Caco-2 (cell line): ENCODE data around the gene CPEB4. TPM values are rescaled to one million over a fixed set of nuclear protein-coding genes. Genes with fewer than 3 reads are reported as not detected.

Source experiments
- BruUV-seq: library from RNA; stranded (reverse); fragments of 400-500 nt; replicated peaks from 2 replicates; lab custom pipeline; 2021; lab: Mats Ljungman, UMichigan
- CTCF ChIA-PET: fragments of 300-600 bp; sonication (Branson Sonifier 250); formaldehyde crosslinking; loops from one replicate; lab custom pipeline; 2022; ENCODE audit warnings: antibody characterized with exemption; lab: Charles Lee
- POLR2A ChIA-PET: fragments of 300-600 bp; sonication (Branson Sonifier 250); formaldehyde crosslinking; loops from one replicate; lab custom pipeline; 2022; ENCODE audit warnings: antibody characterized with exemption; lab: Charles Lee
- DNase-seq, 2 experiments: peaks; one replicate each; pipeline versions ENCODE4 v3.0.0 to v3.0.0-alpha.2; 2020 to 2022
- H3K27me3 ChIP-seq: replicated peaks from 2 replicates; pipeline ENCODE4 v1.6.0; 2011; ENCODE audit warnings: low read length; ENCODE audit not compliant: control insufficient read depth, insufficient read depth
- H3K36me3 ChIP-seq: 2 replicates; pipeline ENCODE4 v1.5.1; 2011; ENCODE audit warnings: low read length; ENCODE audit not compliant: control insufficient read depth, insufficient read depth
- H3K4me1 ChIP-seq: fragments of 250-450 bp; sonication (Bioruptor Pico); 2 replicates; pipeline ENCODE4 v1.5.1; 2020; ENCODE audit warnings: mild to moderate bottlenecking
- H3K4me3 ChIP-seq: 2 replicates; pipeline ENCODE4 v1.5.1; 2011; ENCODE audit warnings: low read depth, mild to moderate bottlenecking, control low read depth, low read length
- H3K9me3 ChIP-seq: fragments of 250-450 bp; sonication (Bioruptor Pico); 2 replicates; pipeline ENCODE4 v1.5.1; 2020; ENCODE audit warnings: mild to moderate bottlenecking, moderate library complexity
- H3K27ac Mint-ChIP-seq: one replicate; pipeline ENCODE4 v1.8.0; 2022; ENCODE audit warnings: mixed read lengths; ENCODE audit not compliant: unreplicated experiment
- H3K27me3 Mint-ChIP-seq: one replicate; pipeline ENCODE4 v1.8.0; 2022; ENCODE audit warnings: mixed read lengths; ENCODE audit not compliant: insufficient read depth, unreplicated experiment
- H3K36me3 Mint-ChIP-seq: one replicate; pipeline ENCODE4 v1.8.0; 2022; ENCODE audit warnings: mild to moderate bottlenecking, mixed read lengths; ENCODE audit not compliant: insufficient read depth, unreplicated experiment
- H3K4me1 Mint-ChIP-seq: one replicate; pipeline ENCODE4 v1.8.0; 2022; ENCODE audit warnings: low read depth, mixed read lengths; ENCODE audit not compliant: unreplicated experiment
- H3K4me3 Mint-ChIP-seq: one replicate; pipeline ENCODE4 v1.8.0; 2022; ENCODE audit warnings: mild to moderate bottlenecking, moderate library complexity, mixed read lengths; ENCODE audit not compliant: unreplicated experiment
- H3K9me3 Mint-ChIP-seq: one replicate; pipeline ENCODE4 v1.8.0; 2022; ENCODE audit warnings: mixed read lengths; ENCODE audit not compliant: unreplicated experiment
- CTCF ChIP-seq, 2 experiments: fragments of 200-600 bp in 1 of 2; IDR thresholded peaks; 1 replicate in 1 of 2; 2 replicates in 1 of 2; pipeline versions ENCODE4 v1.5.1 to v1.8.0; 2011 to 2022; ENCODE audit warnings: antibody characterized with exemption in 1 of 2, control low read depth in 1 of 2, inconsistent platforms in 1 of 2, low read depth in 1 of 2, low read length in 1 of 2, mild to moderate bottlenecking in 1 of 2, moderate library complexity in 1 of 2; ENCODE audit not compliant: insufficient read depth in 1 of 2, severe bottlenecking in 1 of 2, unreplicated experiment in 1 of 2
- intact Hi-C: fragments of 100-400 bp; cut with micrococcal nuclease; formaldehyde crosslinking; loops from one replicate; pipeline ENCODE4 v1.10.0; 2022; ENCODE audit not compliant: unreplicated experiment
- total RNA-seq: library from RNA; stranded (reverse); gene quantifications from 2 replicates; pipeline ENCODE4 v1.2.3, GENCODE V29; 2022

CPEB4 gene
- total RNA-seq, 1 experiment from 2014 or later, result 25.1 TPM

DNA sequence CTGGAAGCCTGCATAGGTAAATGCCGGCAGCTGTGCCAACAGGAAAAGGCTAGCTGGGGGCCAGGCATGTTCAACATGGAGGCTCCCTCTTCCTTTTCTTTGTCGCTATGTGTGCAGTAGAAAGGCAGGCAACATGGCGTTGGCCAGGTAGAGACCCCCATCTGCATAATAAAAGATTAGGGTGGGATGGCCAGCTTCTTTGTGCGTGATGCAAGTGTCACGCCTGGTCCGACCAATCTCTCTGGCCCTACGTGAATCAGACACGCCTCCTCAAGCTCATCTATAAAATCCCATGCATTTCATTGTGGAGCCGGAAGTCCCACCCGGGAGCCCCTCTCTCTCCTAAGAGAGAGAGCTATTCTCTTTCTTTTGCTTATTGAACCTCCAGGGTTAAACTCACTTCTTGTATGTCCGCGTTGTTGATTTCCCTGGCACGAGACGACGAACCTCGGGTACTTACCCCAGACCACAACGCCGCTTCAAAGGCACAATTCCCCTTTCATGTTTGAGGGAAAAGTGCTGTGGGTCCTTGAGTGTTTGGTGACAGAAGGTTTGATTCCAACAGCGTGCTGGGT lies 75.8 kb downstream of the CPEB4 start:
- intact Hi-C loops, result no loop called here
- peak overlapping the region; percentile 42 for H3K4me3 Mint-ChIP-seq
- POLR2A ChIA-PET, result no interaction called here
- peaks cover 10% of the 10 kb centered on the region for H3K4me1 ChIP-seq
- H3K36me3 Mint-ChIP-seq, result no peaks in the 10 kb centered on the region
- no peak overlapping the region for H3K4me3 ChIP-seq
- BruUV-seq, result no TSS peak
- no peak for TF ChIP-seq CTCF (IDR thresholded peaks at IDR 0.05; ENCODE audit: insufficient read depth in 1 of 2, low read depth in 1 of 2, low read length in 1 of 2, severe bottlenecking in 1 of 2, unreplicated experiment in 1 of 2)
- CTCF ChIA-PET, result interaction anchor here (1.1 kb wide), 1 partner anchor 45 kb away, joined by 3 read pairs; no protein-coding TSS in a partner anchor
- H3K27me3 Mint-ChIP-seq, result no peaks in the 10 kb centered on the region
- peaks cover 7% of the 10 kb centered on the region for H3K4me1 Mint-ChIP-seq
- no peak overlapping the region for H3K27ac Mint-ChIP-seq
- peak in 1 of 2 experiments; percentile 50 for DNase-seq
- H3K9me3 ChIP-seq, result no peaks in the 10 kb centered on the region
- no peaks in the 10 kb centered on the region for H3K9me3 Mint-ChIP-seq
- H3K27me3 ChIP-seq, result no peaks in the 10 kb centered on the region
- H3K36me3 ChIP-seq, result no peaks in the 10 kb centered on the region

DNA sequence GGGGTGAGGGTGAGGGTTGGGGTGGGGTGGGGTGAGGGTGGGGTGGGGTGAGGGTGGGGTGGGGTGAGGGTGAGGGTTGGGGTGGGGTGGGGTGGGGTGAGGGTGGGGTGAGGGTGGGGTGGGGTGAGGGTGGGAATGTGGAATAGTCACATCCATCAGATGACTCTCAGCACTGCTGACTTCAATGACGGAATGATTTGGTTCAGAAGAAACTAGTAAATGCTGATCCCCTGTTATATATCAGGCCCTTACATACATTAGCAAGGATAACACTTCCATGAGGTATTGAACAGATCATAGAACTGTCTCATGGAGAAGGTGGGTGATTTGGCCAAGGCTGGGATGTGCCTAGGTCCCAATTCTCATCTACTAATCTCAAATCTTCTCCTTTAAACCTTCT lies 76.4 kb downstream of the CPEB4 start:
- no peaks in the 10 kb centered on the region for H3K27me3 Mint-ChIP-seq
- DNase-seq, result no peak
- Histone ChIP-seq H3K27me3 (no peaks in the 10 kb centered on the region), H3K4me1 (peaks cover 15% of the 10 kb centered on the region), H3K4me3 (no peak overlapping the region), H3K9me3 (no peaks in the 10 kb centered on the region), H3K36me3 (no peaks in the 10 kb centered on the region)
- H3K9me3 Mint-ChIP-seq, result no peaks in the 10 kb centered on the region
- H3K4me3 Mint-ChIP-seq, result no peak overlapping the region
- BruUV-seq, result no TSS peak
- H3K27ac Mint-ChIP-seq, result no peak overlapping the region
- TF ChIP-seq CTCF (IDR thresholded peaks at IDR 0.05; ENCODE audit: insufficient read depth in 1 of 2, low read depth in 1 of 2, low read length in 1 of 2, severe bottlenecking in 1 of 2, unreplicated experiment in 1 of 2), result no peak
- intact Hi-C loops, result no loop called here
- CTCF ChIA-PET, result no interaction called here
- POLR2A ChIA-PET, result no interaction called here
- peaks cover 13% of the 10 kb centered on the region for H3K4me1 Mint-ChIP-seq
- H3K36me3 Mint-ChIP-seq, result no peaks in the 10 kb centered on the region

DNA sequence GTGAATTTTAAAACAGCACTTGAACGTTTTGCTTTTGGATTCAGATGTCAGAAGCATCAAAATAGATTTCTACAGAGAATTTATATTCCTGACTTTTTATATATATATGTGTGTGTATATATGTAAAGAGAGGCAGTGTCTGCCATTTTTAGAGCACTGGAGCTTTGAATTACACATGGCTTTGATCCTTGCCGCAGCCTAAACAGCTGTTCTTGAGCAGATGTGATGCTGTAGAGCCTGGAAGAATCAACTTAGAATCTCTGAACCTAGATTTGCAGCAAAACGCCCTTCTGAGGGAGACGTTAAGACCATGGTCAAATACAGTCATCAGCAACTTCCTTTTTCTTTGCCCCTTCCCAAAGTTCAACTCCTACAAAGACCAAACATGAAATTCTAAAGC lies 79.1 kb downstream of the CPEB4 start:
- Mint-ChIP-seq H3K27me3 (no peaks in the 10 kb centered on the region), H3K27ac (peak overlapping the region; percentile 46), H3K36me3 (peaks cover 4% of the 10 kb centered on the region), H3K4me3 (no peak overlapping the region), H3K9me3 (no peaks in the 10 kb centered on the region), H3K4me1 (peaks cover 35% of the 10 kb centered on the region)
- no TSS peak for BruUV-seq
- DNase-seq, result no peak
- Histone ChIP-seq H3K27me3 (no peaks in the 10 kb centered on the region), H3K9me3 (no peaks in the 10 kb centered on the region), H3K4me1 (peaks cover 38% of the 10 kb centered on the region), H3K4me3 (no peak overlapping the region), H3K36me3 (no peaks in the 10 kb centered on the region)
- intact Hi-C loops, result loop anchor here (5.0 kb wide), 1 partner anchor 35 kb away; no protein-coding TSS in a partner anchor
- ChIA-PET CTCF (no interaction called here), POLR2A (interaction anchor here (1.2 kb wide), 1 partner anchor 79 kb away, joined by 3 read pairs; the partner anchor contains the start of gene CPEB4)
- no peak for TF ChIP-seq CTCF (IDR thresholded peaks at IDR 0.05; ENCODE audit: insufficient read depth in 1 of 2, low read depth in 1 of 2, low read length in 1 of 2, severe bottlenecking in 1 of 2, unreplicated experiment in 1 of 2)
